ENCODE results near the gene RIOK3. TPM values are rescaled to one million over a fixed set of nuclear protein-coding genes. Genes with fewer than 3 reads are reported as not detected.
A peak's percentile ranks its signal among the peaks of the same experiment; 100 is the strongest.

Gene RIOK3
- total and polyA plus RNA-seq, 2 of the 4 experiments (the other 2 are of a cell fraction) = 21.5 to 38.9 TPM

GRCh38 chr18:23416298-23416697 is 36.8 kb upstream of the RIOK3 start:
- WGBS, 2 experiments (ENCODE audit: extremely low coverage in 2 of 2, insufficient read length in 1 of 2) = no CpG with 5 or more reads among the region's 3 CpGs
- Histone ChIP-seq H4K5ac (ENCODE audit: low read depth, low read length) (no peak overlapping the region), H3K18ac (ENCODE audit: low read depth, low read length) (no peak overlapping the region), H3K79me1 (ENCODE audit: low read depth in 1 of 2, low read length in 2 of 2) (no peaks in the 10 kb centered on the region; a peak in 1 of 4 replicates), H3K36me3 (ENCODE audit: control insufficient read depth, insufficient read depth, low read length) (no peaks in the 10 kb centered on the region; the same call in 1 of the 2 replicates), H3K14ac (replicated peaks; ENCODE audit: low read depth, low read length) (no peak overlapping the region), H3K4me3 (ENCODE audit: insufficient read depth, low read depth, low read length) (no peak overlapping the region), H3K9ac (ENCODE audit: low read depth, low read length) (no peak overlapping the region), H2AK5ac (ENCODE audit: low read depth, low read length) (no peak overlapping the region), H2BK20ac (ENCODE audit: low read depth, low read length) (no peak overlapping the region), H4K91ac (ENCODE audit: insufficient read depth, low read depth, low read length) (no peak overlapping the region), H3K56ac (ENCODE audit: extremely low read depth, insufficient read depth, low read length) (no peak overlapping the region), H3K9me1 (ENCODE audit: insufficient read depth, low read length) (no peaks in the 10 kb centered on the region), H3K27ac (ENCODE audit: insufficient read depth, low read length) (no peak overlapping the region), H4K8ac (ENCODE audit: low read depth in 2 of 2, low read length in 2 of 2) (no peak overlapping the region), H3K4me1 (ENCODE audit: control insufficient read depth, insufficient read depth, low read length) (no peaks in the 10 kb centered on the region), H3K27me3 (ENCODE audit: control insufficient read depth, insufficient read depth, low read length) (no peaks in the 10 kb centered on the region), H2BK5ac (ENCODE audit: low read depth, low read length, poor library complexity, severe bottlenecking) (no peak overlapping the region), H2BK120ac (ENCODE audit: low read depth, low read length) (no peak overlapping the region), H3K23ac (ENCODE audit: low read depth, low read length) (no peak overlapping the region), H2AFZ (replicated peaks; ENCODE audit: low read length, poor library complexity) (no peak overlapping the region), H3K4me2 (ENCODE audit: low read depth, low read length) (no peak overlapping the region), H2AK9ac (replicated peaks; ENCODE audit: low read depth, low read length, poor library complexity) (peak overlapping the region; percentile 42), H3K4ac (ENCODE audit: low read depth, low read length) (no peak overlapping the region), H4K20me1 (ENCODE audit: insufficient read depth, low read length) (no peaks in the 10 kb centered on the region), H3K9me3 (ENCODE audit: control insufficient read depth, insufficient read depth, low read length) (no peaks in the 10 kb centered on the region), H2BK15ac (ENCODE audit: low read depth, low read length) (no peak overlapping the region)
- ChIA-PET CTCF (no interaction called here), POLR2A (ENCODE audit: unreplicated experiment) (interaction anchor here (0.5 kb wide), 1 partner anchor 337 kb away, joined by 5 read pairs; no protein-coding TSS in a partner anchor)
- dilution Hi-C loops (cut with HindIII; ENCODE audit: low sequenced_read_pairs, unreplicated experiment) (no loop called here), in situ Hi-C loops (cut with MboI; ENCODE audit: low sequenced_read_pairs) (loop anchor here (10.0 kb wide), 1 partner anchor 601 kb away; no protein-coding TSS in a partner anchor), intact Hi-C loops (cut with micrococcal nuclease) (loop anchor here (10.0 kb wide), 1 partner anchor 601 kb away; no protein-coding TSS in a partner anchor)
- no peak for ATAC-seq (ENCODE audit: low read depth)
- no peak for TF ChIP-seq CHD1 (IDR thresholded peaks at IDR 0.05; ENCODE audit: low read depth, low read length)
- TF ChIP-seq RAD21 (IDR thresholded peaks at IDR 0.05; ENCODE audit: low read length) = no peak
- no peak for TF ChIP-seq CEBPB (IDR thresholded peaks at IDR 0.05; ENCODE audit: low read depth, low read length)
- TF ChIP-seq, protein P1, sequence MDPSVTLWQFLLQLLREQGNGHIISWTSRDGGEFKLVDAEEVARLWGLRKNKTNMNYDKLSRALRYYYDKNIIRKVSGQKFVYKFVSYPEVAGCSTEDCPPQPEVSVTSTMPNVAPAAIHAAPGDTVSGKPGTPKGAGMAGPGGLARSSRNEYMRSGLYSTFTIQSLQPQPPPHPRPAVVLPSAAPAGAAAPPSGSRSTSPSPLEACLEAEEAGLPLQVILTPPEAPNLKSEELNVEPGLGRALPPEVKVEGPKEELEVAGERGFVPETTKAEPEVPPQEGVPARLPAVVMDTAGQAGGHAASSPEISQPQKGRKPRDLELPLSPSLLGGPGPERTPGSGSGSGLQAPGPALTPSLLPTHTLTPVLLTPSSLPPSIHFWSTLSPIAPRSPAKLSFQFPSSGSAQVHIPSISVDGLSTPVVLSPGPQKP (IDR thresholded peaks at IDR 0.05; ENCODE audit: borderline replicate concordance, low read depth, low read length) = no peak
- no peak for TF ChIP-seq MAFK (IDR thresholded peaks at IDR 0.05; ENCODE audit: low read depth, low read length)
- no peak for TF ChIP-seq SMC3 (IDR thresholded peaks at IDR 0.05; ENCODE audit: low read depth, low read length)
- TF ChIP-seq CTCF (conservative IDR thresholded peaks at IDR 0.05; ENCODE audit: low read depth, low read length) = no peak
- no peak for TF ChIP-seq FOS (IDR thresholded peaks at IDR 0.05; ENCODE audit: low read depth, low read length)
- TF ChIP-seq, protein P2, sequence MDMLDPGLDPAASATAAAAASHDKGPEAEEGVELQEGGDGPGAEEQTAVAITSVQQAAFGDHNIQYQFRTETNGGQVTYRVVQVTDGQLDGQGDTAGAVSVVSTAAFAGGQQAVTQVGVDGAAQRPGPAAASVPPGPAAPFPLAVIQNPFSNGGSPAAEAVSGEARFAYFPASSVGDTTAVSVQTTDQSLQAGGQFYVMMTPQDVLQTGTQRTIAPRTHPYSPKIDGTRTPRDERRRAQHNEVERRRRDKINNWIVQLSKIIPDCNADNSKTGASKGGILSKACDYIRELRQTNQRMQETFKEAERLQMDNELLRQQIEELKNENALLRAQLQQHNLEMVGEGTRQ (IDR thresholded peaks at IDR 0.05; ENCODE audit: low read depth, low read length) = no peak
- DNase-seq = no peak
- no TSS peak for BruUV-seq (replicated peaks)
